ENCODE data around the gene ZNF121.
"Not testable (repeated sequence)": the region's sequence is repeated elsewhere in the genome, so short reads cannot be mapped to it uniquely, and the experiment has no call there.

The ZNF121 gene

GRCh38 chr19:9584073-9584833 is at the start of gene ZNF121:
ZNF121 (minus strand) TSS chr19:9584504; CDS start chr19:9568097, 16,407 bp downstream.
- DNase-seq: peak; percentile 92

- no peak for DNase-seq
These were observed 43.6 kb upstream of the ZNF121 start for GRCh38 chr19:9627856-9628255.

- DNase-seq: no peak
These were observed 38.2 kb upstream of the ZNF121 start for GRCh38 chr19:9622531-9622930.

GRCh38 chr19:9621156-9622037 is 37.1 kb upstream of the ZNF121 start, which contains the start of gene ZNF561:
ZNF561 (minus strand) TSS chr19:9621232; CDS start chr19:9619456, 1,776 bp downstream.
- DNase-seq: peak; percentile 91

GRCh38 chr19:9620842-9621155 is 36.5 kb upstream of the ZNF121 start:
- no peak for DNase-seq

- DNase-seq: no peak
These were observed 31.5 kb upstream of the ZNF121 start for GRCh38 chr19:9615844-9616243.

- no peak for DNase-seq
These were observed 26.3 kb upstream of the ZNF121 start for GRCh38 chr19:9610484-9611113.

GRCh38 chr19:9608912-9609311 is 24.6 kb upstream of the ZNF121 start:
- no peak for DNase-seq

GRCh38 chr19:9597027-9597426 is 12.7 kb upstream of the ZNF121 start:
- DNase-seq: no peak

GRCh38 chr19:9586764-9587163 is 2.5 kb upstream of the ZNF121 start:
- peak; percentile 81 for DNase-seq

GRCh38 chr19:9582081-9582725 is 2.1 kb downstream of the ZNF121 start:
- DNase-seq: not testable (repeated sequence)

- DNase-seq: no peak
These were observed 3.6 kb downstream of the ZNF121 start for GRCh38 chr19:9580728-9581127.

GRCh38 chr19:9570255-9570654 is 14.0 kb downstream of the ZNF121 start:
- no peak for DNase-seq

GRCh38 chr19:9566729-9567128 is 17.6 kb downstream of the ZNF121 start:
- no peak for DNase-seq

GRCh38 chr19:9565900-9566705 is 18.2 kb downstream of the ZNF121 start:
- no peak for DNase-seq

GRCh38 chr19:9552536-9553274 is 31.6 kb downstream of the ZNF121 start:
- DNase-seq: no peak

- DNase-seq: no peak
These were observed 36.4 kb downstream of the ZNF121 start for GRCh38 chr19:9547870-9548269.

- DNase-seq: not testable (repeated sequence)
These were observed 43.0 kb downstream of the ZNF121 start for GRCh38 chr19:9541281-9541680.

GRCh38 chr19:9539921-9540320 is 44.4 kb downstream of the ZNF121 start:
- DNase-seq: not testable (repeated sequence)

GRCh38 chr19:9539201-9539600 is 45.1 kb downstream of the ZNF121 start:
- DNase-seq: not testable (repeated sequence)
